SK-N-SH (cell line): ENCODE measurements around the gene COPS3. TPM values are rescaled to one million over a fixed set of nuclear protein-coding genes. Genes with fewer than 3 reads are reported as not detected.

Experiments
- CTCF ChIA-PET: fragments of 300-600, 350-600 bp; formaldehyde crosslinking; extraction: SDS; loops from one replicate; lab custom pipeline; 2021; lab: Yijun Ruan, JAX
- POLR2A ChIA-PET: fragments of 350-600 bp; sonication (Branson Sonifier 250); formaldehyde crosslinking; extraction: SDS; loops from one replicate; lab custom pipeline; 2020; ENCODE audit warnings: antibody characterized with exemption, inconsistent platforms; lab: Yijun Ruan, JAX
- DNase-seq: peaks from one replicate; pipeline ENCODE4 v3.0.0; 2012
- H2AFZ ChIP-seq: fragments of 200-600 bp; sonication (generic); 2 replicates; pipeline ENCODE4 v1.8.1; 2016; ENCODE audit warnings: antibody characterized with exemption, mild to moderate bottlenecking, low read depth
- H3F3A ChIP-seq: fragments of 200-600 bp; sonication (generic); replicated peaks from 2 replicates; pipeline ENCODE3; 2016; ENCODE audit warnings: antibody characterized with exemption, mild to moderate bottlenecking; ENCODE audit not compliant: insufficient read depth
- H3K27ac ChIP-seq, 2 experiments: fragments of 200-500 bp in 1 of 2; fragments of 200-600 bp in 1 of 2; sonication (Bioruptor generic) in 1 of 2; sonication (generic), shearing (Covaris generic) in 1 of 2; 2 replicates each; pipeline versions ENCODE4 v1.5.1 to v1.6.1; 2014 to 2016; ENCODE audit warnings: low read depth in 2 of 2, inconsistent platforms in 1 of 2, low read length in 1 of 2, mild to moderate bottlenecking in 1 of 2, mixed read lengths in 1 of 2
- H3K27me3 ChIP-seq: fragments of 200-600 bp; sonication (generic), shearing (Covaris generic); 2 replicates; pipeline ENCODE4 v1.6.1; 2016; ENCODE audit warnings: mixed run types; ENCODE audit not compliant: insufficient read depth
- H3K36me3 ChIP-seq, 2 experiments: fragments of 200-500 bp in 1 of 2; fragments of 200-600 bp in 1 of 2; sonication (Bioruptor generic) in 1 of 2; sonication (generic) in 1 of 2; replicated peaks in 1 of 2; 2 replicates each; pipeline versions ENCODE3 to v1.5.1; 2014 to 2016; ENCODE audit warnings: low read length in 1 of 2, mild to moderate bottlenecking in 1 of 2; ENCODE audit not compliant: insufficient read depth in 2 of 2, control insufficient read depth in 1 of 2
- H3K4me1 ChIP-seq, 2 experiments: fragments of 200-500 bp in 1 of 2; fragments of 200-600 bp in 1 of 2; sonication (Bioruptor generic) in 1 of 2; sonication (generic), shearing (Covaris generic) in 1 of 2; 2 replicates each; pipeline versions ENCODE4 v1.5.1 to v1.6.1; 2014 to 2016; ENCODE audit warnings: low read depth in 1 of 2, low read length in 1 of 2, mixed run types in 1 of 2; ENCODE audit not compliant: insufficient read depth in 2 of 2, control insufficient read depth in 1 of 2
- H3K4me2 ChIP-seq: fragments of 200-600 bp; sonication (generic), shearing (Covaris generic); 2 replicates; pipeline ENCODE4 v1.6.1; 2017; ENCODE audit warnings: mixed run types
- H3K4me3 ChIP-seq, 2 experiments: fragments of 200-500 bp in 1 of 2; fragments of 200-600 bp in 1 of 2; sonication (Bioruptor generic) in 1 of 2; sonication (generic), shearing (Covaris generic) in 1 of 2; 2 replicates each; pipeline versions ENCODE4 v1.5.1 to v1.8.1; 2014 to 2016; ENCODE audit warnings: low read depth in 2 of 2, inconsistent platforms in 1 of 2, low read length in 1 of 2, mild to moderate bottlenecking in 1 of 2, mixed read lengths in 1 of 2, moderate library complexity in 1 of 2
- H3K79me2 ChIP-seq: fragments of 200-600 bp; sonication (generic); 2 replicates; pipeline ENCODE4 v1.8.1; 2017; ENCODE audit warnings: mild to moderate bottlenecking; ENCODE audit not compliant: insufficient read depth
- H3K9ac ChIP-seq: fragments of 200-600 bp; sonication (generic); 2 replicates; pipeline ENCODE4 v1.6.1; 2017; ENCODE audit warnings: mixed run types
- H3K9me2 ChIP-seq: fragments of 200-600 bp; sonication (generic); 2 replicates; pipeline ENCODE4 v1.6.1; 2017; ENCODE audit warnings: mixed run types
- H3K9me3 ChIP-seq: fragments of 200-600 bp; sonication (generic); 2 replicates; pipeline ENCODE4 v1.6.1; 2017; ENCODE audit warnings: mixed run types, mild to moderate bottlenecking, moderate library complexity
- H4K20me1 ChIP-seq: fragments of 200-600 bp; sonication (generic); 2 replicates; pipeline ENCODE4 v1.6.1; 2017; ENCODE audit warnings: mild to moderate bottlenecking, mixed run types; ENCODE audit not compliant: insufficient read depth
- CHD2 ChIP-seq: fragments of 150-350 bp; IDR thresholded peaks from 2 replicates; pipeline ENCODE4 v1.6.1; 2018; ENCODE audit warnings: low read length; ENCODE audit not compliant: partially characterized antibody
- CTCF ChIP-seq: fragments of 200-600 bp; sonication (generic); IDR thresholded peaks from 2 replicates; pipeline ENCODE4 v1.6.1; 2017; ENCODE audit warnings: antibody characterized with exemption, mild to moderate bottlenecking, moderate library complexity
- ELF1 ChIP-seq: IDR thresholded peaks from 2 replicates; pipeline ENCODE4 v1.4.0; 2012
- FOSL2 ChIP-seq: IDR thresholded peaks from 2 replicates; pipeline ENCODE4 v1.4.0; 2012; ENCODE audit warnings: low read depth, mild to moderate bottlenecking, moderate library complexity, borderline replicate concordance
- FOXJ3 ChIP-seq: sonication (generic); formaldehyde crosslinking; IDR thresholded peaks from 2 replicates; pipeline ENCODE4 v1.5.1; 2020; ENCODE audit warnings: mild to moderate bottlenecking, missing genetic modification reagents
- FOXM1 ChIP-seq: IDR thresholded peaks from 2 replicates; pipeline ENCODE4 v1.4.0; 2012; ENCODE audit warnings: low read depth, mild to moderate bottlenecking
- JUND ChIP-seq: IDR thresholded peaks from 2 replicates; pipeline ENCODE4 v1.4.0; 2012
- MAX ChIP-seq: IDR thresholded peaks from 2 replicates; pipeline ENCODE4 v1.4.0; 2012; ENCODE audit warnings: low read depth
- MEF2A ChIP-seq: IDR thresholded peaks from 2 replicates; pipeline ENCODE4 v1.4.0; 2012; ENCODE audit warnings: low read depth, borderline replicate concordance
- NFIC ChIP-seq: IDR thresholded peaks from 2 replicates; pipeline ENCODE4 v1.4.0; 2012; ENCODE audit warnings: borderline replicate concordance
- POLR2AphosphoS5 ChIP-seq: IDR thresholded peaks from 2 replicates; pipeline ENCODE4 v1.6.1; 2012; ENCODE audit warnings: low read depth, low read length
- RAD21 ChIP-seq: IDR thresholded peaks from 2 replicates; pipeline ENCODE4 v1.6.1; 2012; ENCODE audit warnings: mild to moderate bottlenecking, low read length
- TAF1 ChIP-seq: IDR thresholded peaks from 2 replicates; pipeline ENCODE4 v1.6.1; 2012; ENCODE audit warnings: low read depth, mild to moderate bottlenecking, low read length, moderate library complexity, borderline replicate concordance
- USF1 ChIP-seq: IDR thresholded peaks from 2 replicates; pipeline ENCODE4 v1.4.0; 2012; ENCODE audit warnings: low read depth, borderline replicate concordance
- USF2 ChIP-seq: fragments of 150-350 bp; IDR thresholded peaks from 2 replicates; pipeline ENCODE4 v1.6.1; 2017; ENCODE audit warnings: antibody characterized with exemption, low read length, low read depth, borderline replicate concordance
- WGBS: methylation state at CpG from one replicate; pipeline ENCODE4 v1.1.6; 2017; ENCODE audit warnings: low lambda C conversion rate; 5-methylcytosine and 5-hydroxymethylcytosine counted together
- polyA plus RNA-seq, 3 experiments: library from polyadenylated mRNA; depleted of rRNA; stranded (reverse); fragments of >200 nt; gene quantifications; 2 replicates each; pipeline ENCODE4 v1.2.3, GENCODE V29; 2012

The COPS3 gene
- polyA plus RNA-seq, 1 of the 3 experiments (the other 2 are of a cell fraction), result 64.8 TPM

GRCh38 chr17:17205368-17206123 lies 75.5 kb downstream of the COPS3 start:
- peak; percentile 80 for DNase-seq
- peak overlapping the region; percentile 99 for H3K4me2 ChIP-seq
- peak overlapping the region; percentile 76 for H3K9ac ChIP-seq
- H4K20me1 ChIP-seq, result no peaks in the 10 kb centered on the region
- H3K9me3 ChIP-seq, result no peaks in the 10 kb centered on the region
- peak overlapping the region; percentile 57 to 65 for H3K4me3 ChIP-seq
- CTCF ChIA-PET, result no interaction called here
- TF ChIP-seq FOXM1 (no peak), MAX (peak; percentile 61)
- peak overlapping the region; percentile 87 for H2AFZ ChIP-seq
- POLR2A ChIA-PET, result interaction anchor here (1.0 kb wide), 1 partner anchor 9 kb away, joined by 3 read pairs; no protein-coding TSS in a partner anchor
- no peaks in the 10 kb centered on the region for H3K9me2 ChIP-seq
- peaks cover 20 to 29% of the 10 kb centered on the region in 2 experiments; a peak in 3 of 4 replicates for H3K4me1 ChIP-seq
- H3K36me3 ChIP-seq, result peaks cover 0 to 2% of the 10 kb centered on the region in 2 experiments
- 9% methylated on average over 25 of the region's 70 CpGs for WGBS
- no peaks in the 10 kb centered on the region for H3K27me3 ChIP-seq
- peaks cover 17% of the 10 kb centered on the region for H3F3A ChIP-seq
- H3K79me2 ChIP-seq, result peaks cover 12% of the 10 kb centered on the region; the same call in 1 of the 2 replicates
- peak overlapping the region in 1 of 2 experiments; percentile 40; a peak in 3 of 4 replicates for H3K27ac ChIP-seq

GRCh38 chr17:17204635-17205231 lies 76.3 kb downstream of the COPS3 start:
- Histone ChIP-seq H3K4me1 (peaks cover 20 to 29% of the 10 kb centered on the region in 2 experiments; a peak in 3 of 4 replicates), H3K79me2 (peaks cover 12% of the 10 kb centered on the region; the same call in 1 of the 2 replicates), H3K27me3 (no peaks in the 10 kb centered on the region), H3K9me2 (no peaks in the 10 kb centered on the region), H3K4me2 (peak overlapping the region; percentile 99), H3K9ac (peak overlapping the region; percentile 76; the same call in 1 of the 2 replicates), H3K4me3 (peak overlapping the region; percentile 57 to 65), H4K20me1 (no peaks in the 10 kb centered on the region), H3F3A (peaks cover 17% of the 10 kb centered on the region), H3K27ac (no peak overlapping the region), H3K36me3 (peaks cover 0 to 2% of the 10 kb centered on the region in 2 experiments), H2AFZ (no peak overlapping the region), H3K9me3 (no peaks in the 10 kb centered on the region)
- no peak for DNase-seq
- 88% methylated on average over 6 of the region's 14 CpGs for WGBS
- TF ChIP-seq JUND (no peak), TAF1 (no peak), MEF2A (no peak), CTCF (no peak), USF1 (no peak), FOXJ3 (CRISPR knock-in tag) (no peak), CHD2 (no peak), USF2 (no peak), FOSL2 (no peak), MAX (no peak), ELF1 (no peak), NFIC (no peak), RAD21 (no peak), POLR2AphosphoS5 (no peak)
- POLR2A ChIA-PET, result no interaction called here
- CTCF ChIA-PET, result interaction anchor here (0.6 kb wide), 1 partner anchor 347 kb away, joined by 3 read pairs; no protein-coding TSS in a partner anchor
